Activated CD4-positive, alpha-beta T cell treated with anti-CD3 and anti-CD28 coated beads, Interleukin-2, amount 50 U/mL, for 16 hours (primary cell): ENCODE measurements around the gene PHLDA1.
A peak's percentile ranks its signal among the peaks of the same experiment; 100 is the strongest.

ENCODE experiments used
- DNase-seq: peaks from one replicate; pipeline ENCODE4 v3.0.0-alpha.2; 2020

The PHLDA1 gene

DNA sequence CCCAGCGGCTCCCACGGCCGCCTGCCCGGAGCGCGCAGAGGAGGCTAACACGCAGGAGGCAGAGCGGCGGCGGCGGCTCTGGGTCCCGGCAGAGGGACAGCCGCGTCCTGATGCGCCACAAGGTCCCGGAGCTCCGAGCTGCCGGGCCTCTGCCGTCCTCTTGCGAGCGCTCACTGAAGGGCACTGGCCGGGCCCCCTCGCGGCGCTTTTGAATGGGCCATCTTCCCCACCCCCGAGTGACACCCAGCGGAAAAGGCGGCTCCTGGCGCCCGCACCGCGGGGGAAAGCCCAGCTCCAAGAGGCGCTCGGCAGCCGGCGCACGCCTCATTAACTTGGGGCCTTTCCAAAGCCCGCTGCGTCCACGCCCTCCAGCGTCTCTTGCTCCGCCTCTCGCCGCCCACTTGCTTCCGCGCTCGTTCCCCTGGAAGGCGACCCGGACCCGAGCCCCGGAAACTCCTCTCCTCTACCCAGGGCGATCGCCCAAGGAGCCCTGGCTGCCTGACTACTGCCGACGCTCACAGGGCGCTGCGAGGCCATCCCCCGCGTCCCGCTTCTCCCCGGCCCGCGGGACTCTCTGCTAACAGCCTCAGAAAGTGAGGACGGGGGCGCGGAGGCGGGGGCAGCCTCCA, at the start of gene PHLDA1:
Gene PHLDA1, minus strand, starts transcription at position 363 of the 629 bp plus-strand sequence.
- peak; percentile 96 for DNase-seq

DNA sequence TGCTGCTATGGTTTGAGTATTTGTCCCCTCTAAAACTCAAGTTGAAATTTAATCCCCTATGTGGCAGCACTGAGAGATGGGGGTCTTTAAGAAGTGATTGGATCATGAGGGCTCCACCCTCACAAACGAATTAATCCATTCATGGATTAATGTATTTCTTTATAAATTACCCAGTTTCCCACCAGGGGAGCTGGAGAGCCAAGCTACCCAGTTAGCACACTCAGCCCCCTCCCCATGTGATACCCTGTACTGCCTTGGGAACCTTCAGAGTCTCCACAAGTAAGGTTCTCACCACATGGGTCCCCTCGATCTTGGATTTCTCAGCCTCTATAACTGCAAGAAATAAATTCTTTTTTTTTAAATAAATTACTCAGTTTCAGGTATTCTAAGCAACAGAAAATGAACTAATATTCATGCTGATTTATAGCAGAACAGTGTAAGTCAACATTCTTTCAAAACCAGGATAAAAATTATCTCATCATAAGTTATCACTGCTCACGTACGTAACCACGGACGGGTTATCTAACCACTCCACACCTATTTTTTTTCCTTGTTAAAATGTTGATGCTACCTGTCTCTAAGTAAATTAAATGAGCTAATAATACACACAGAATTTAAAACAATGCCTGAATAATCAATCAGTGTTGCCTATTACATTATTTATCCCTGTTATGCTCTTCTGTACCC, 49.3 kb upstream of the PHLDA1 start:
- DNase-seq, result no peak

DNA sequence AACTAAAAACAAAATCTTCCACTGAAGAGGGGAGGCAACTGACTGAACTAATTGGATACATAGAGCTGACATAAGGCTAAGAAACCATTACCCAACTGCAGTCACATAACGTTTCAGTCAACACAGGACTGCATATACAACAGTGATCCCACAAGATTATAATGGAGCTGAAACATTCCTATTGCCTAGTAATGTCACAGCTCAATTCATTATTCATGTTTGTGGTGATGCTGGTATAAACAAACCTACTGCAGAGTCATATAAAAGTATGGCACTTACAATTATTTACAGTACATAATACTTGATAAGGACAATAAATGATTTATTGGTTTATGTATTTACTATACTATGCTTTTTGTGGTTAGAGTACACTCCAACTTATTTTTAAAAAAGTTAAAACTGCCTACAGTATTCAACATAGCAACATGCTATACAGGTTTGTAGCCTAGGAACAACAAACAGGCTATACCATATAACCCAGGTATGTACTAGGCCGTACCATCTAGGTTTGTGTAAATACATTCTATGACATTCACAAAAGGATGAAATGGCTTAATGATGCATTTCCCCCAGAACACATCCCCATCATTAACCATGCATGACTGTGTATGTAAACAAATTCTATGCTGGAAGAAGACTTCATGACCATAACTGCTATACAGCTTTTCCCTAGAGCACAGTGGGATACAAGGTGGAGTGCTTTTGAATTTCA, 48.6 kb upstream of the PHLDA1 start:
- no peak for DNase-seq

DNA sequence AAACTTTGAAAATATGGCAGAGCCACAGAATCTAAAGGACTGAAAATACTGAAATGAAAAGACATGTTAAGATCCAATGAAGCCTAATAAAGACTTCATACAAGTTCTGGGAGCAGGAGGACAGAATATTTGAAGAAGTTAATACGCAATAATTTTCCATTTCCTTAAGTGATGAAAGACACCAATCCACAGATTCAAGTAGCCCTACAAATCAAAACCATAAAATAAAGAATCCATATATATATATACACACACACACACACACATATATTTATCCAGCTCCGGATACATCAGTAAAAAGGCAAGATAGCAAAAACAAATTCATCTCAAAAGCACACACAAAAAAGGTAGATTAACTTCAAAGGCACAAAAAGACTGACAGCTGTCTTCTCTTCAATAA, 47.2 kb upstream of the PHLDA1 start:
- DNase-seq, result no peak

DNA sequence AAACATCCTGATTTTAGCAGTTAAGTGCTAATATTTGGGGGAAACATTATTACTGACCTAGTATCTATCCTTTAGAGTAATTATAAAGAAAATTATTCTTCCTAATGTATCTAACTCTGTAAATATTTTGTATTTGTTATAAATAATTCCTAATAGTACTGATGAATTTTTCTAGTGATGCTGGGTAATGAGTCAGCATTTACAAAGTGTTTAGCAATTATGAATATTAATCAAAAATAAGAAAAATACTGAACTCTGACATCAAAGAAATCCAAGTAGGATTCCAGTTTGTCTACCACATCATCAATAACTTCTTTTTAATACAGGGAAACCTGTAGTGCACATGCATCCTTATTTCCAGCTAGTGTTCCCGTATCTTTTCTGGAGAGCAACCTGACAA, 43.9 kb upstream of the PHLDA1 start:
- no peak for DNase-seq

DNA sequence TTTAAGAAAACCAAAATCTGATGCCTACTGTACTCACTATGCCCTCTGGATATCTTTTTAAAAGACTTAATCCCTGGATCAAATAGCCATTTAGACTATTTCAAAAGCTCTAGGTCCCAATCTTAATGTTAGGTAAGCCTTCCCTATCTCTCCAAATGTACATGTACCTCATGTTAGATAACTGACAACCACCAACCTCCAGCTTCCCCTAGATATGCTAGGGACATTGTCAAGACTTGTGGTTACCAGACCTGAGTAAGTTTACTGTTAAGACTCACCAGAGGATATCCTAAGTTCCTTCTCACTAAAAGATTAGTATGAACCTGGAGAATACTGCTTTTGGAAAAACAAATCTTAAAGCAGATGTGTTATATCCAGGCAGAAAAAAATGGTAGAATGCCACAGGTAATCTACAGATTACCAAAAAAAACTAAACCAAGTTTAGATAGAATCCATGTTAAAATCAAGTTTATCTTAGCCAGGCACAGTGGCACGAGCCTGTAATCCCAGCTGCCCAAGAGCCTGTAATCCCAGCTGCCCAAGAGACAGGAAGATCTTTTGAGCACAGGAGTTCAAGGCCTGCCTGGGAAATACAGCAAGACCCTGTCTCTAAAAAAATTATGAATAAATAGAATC, 43.2 kb upstream of the PHLDA1 start:
- DNase-seq, result peak; percentile 38

DNA sequence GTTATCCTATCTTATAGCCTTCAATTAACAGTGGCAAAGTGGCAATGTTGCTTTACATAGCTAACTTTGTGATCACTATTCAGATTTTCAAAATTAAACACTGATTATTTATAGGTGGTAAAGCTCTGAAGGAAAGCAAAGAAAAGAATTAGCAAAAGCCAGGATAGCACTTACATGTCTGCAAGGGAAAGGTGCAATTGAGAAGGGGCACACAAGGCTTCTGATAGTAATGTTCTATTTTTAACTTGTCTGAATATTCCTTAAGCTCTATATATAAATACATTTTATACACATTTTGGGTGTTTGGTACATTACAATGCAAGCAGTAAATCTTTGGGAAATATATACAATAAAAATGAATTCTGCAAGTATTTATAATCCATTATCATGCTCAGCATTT, 42.0 kb upstream of the PHLDA1 start:
- DNase-seq, result no peak

DNA sequence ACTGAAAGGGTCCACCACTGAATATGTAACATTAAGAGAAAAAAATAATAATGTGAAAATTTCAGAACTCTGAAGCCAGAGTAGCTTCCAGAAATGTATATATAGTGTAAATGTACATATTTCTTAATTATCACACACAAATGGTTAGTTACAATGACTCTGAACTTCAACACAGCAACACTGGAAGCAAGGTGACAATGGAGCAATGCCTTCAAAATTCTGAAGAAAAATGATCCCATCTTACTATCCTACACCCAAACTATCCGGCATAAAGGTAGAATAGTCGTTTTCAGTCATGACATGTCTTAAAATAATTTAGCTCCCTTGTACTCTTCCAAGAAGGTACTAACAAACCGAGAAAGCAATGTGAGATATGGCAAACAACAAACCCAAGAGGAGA, 41.0 kb upstream of the PHLDA1 start:
- no peak for DNase-seq

DNA sequence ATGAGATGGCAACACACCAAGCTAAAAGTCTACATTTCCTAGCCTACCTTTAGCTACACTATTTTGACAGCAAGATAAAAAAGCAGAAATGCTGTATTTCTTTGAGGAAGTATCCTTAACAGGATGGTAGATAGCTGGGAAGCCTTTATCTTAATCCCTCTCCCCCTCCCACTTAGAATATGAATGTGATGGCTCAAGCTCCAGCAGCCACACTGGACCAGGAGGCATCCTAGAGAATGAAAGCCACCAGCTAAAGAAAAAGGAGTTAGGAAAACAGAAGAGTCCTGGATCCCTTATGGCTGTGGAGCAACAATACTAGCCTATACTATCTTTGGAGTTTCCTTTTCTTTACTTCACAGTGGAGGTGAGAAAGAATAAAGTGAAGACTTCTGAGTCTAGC, 37.8 kb upstream of the PHLDA1 start:
- no peak for DNase-seq

DNA sequence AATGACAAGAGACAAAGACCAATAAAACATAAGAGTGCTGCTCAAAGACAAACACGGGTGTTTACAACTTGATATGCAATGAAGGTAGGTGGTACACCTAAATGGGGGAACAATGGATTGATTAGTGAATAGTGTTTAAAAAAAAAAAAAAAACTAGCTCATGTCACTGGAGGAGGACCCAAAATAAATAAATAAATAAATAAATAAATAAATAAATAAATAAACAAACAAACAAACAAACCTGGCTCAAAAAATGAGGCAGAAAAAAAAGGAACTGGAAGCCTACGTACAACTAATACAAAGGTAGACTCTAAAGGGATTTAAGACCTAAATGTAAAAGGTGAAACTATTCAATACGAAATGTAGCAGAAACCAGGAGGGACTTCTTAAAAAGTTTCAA, 34.3 kb upstream of the PHLDA1 start:
- no peak for DNase-seq

DNA sequence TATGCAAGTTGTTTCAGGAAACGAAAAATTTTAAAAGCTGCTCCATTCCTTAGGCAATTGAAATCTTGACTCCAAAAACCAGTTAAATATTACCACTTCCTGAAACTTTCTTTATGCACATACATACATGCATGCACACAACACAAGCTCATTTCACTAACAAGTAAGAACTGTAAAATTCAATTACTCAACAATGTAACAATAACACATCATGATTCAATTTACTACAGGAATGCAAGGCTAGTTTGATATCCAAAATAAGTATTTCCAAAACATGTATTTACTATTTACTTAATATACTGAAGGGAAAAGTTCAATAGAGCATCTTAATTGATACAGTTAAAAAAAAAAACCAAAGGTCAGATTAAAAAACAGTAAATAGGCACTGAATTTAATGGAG, 33.3 kb upstream of the PHLDA1 start:
- DNase-seq, result no peak

DNA sequence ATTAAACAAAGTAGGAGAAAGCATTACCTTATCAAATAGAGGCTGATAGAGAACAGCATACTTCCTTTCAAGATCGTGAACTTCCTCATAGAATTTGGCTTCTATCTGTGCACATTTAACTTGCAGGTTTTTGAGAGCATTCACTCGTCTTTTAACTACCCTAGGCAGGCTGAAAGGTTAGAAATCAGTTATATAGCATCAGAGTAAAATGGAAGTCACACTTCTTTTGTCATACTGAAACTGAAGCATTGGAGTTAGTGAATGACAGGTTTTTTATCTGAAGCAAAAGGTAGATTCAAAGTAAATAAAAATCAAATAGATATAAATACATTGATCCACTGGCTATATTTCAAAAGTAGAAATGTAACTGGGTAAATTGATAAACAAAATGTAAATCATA, 28.5 kb upstream of the PHLDA1 start:
- peak; percentile 31 for DNase-seq

DNA sequence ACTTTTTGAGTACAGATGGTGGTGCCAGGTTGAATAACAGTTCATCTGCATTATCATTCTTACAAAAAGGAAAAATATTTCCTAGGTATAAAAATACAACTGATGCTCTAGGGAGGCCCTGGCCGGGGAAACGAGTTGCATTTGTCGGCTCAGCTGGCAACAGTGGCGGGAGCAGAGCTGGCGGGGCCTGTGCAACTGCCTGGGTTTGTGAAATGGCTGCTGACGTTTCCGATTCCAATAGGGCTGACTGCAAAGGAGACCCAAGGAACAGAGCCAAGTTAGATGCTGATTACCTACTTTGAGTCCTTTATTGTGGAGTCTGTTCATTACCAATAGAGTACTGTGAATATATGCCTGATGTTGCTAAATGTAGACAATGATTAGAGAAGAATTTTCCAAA, 25.8 kb upstream of the PHLDA1 start:
- DNase-seq, result no peak

DNA sequence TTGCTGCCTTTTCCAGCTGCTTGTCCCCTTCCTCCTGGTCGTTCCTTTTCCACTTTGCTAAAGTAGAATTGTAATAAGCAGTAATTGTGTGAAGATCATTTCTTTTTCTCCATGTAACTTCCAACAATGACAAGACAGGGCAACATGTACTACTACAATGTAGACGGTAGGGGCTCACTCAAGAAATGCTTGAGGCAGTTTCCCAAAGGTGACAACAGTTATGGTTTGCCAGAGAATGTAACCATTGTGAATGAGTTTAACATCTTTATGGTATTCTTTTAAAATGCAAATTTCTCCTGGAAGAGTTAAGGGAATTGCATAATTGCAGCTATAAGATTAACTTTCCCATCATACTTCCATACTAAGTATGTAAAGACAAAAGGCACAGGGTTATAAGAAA, 23.8 kb upstream of the PHLDA1 start:
- DNase-seq, result no peak

DNA sequence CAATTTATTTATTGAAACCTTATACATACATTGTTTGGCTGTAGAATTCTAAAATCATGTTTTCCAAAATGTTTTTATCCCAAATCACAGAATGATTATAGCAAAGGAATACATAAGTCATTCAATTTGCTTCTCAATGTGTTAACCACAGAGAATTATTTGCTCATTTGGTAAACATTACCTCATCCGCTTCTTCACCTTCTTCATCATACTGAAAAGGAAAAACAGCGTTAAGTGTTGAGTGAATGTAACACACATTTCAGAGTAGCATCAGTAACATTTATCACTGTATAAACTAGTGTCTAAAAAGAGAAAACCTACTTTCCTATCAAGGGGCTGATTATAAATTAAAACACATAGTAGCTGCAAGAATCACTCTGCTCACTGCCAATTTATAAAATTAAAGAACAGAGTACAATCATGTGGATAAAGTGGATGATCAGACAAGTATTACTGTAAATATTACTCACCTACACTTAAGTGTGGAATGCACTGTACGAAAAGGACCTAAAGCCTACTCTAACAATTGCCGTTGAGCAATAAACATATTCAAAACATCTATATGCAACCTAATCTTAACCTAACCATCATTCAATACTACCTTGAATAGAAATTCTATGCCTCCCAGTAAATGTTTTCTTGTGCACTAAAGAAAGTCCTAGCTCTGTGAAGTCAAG, 18.1 kb upstream of the PHLDA1 start:
- no peak for DNase-seq

DNA sequence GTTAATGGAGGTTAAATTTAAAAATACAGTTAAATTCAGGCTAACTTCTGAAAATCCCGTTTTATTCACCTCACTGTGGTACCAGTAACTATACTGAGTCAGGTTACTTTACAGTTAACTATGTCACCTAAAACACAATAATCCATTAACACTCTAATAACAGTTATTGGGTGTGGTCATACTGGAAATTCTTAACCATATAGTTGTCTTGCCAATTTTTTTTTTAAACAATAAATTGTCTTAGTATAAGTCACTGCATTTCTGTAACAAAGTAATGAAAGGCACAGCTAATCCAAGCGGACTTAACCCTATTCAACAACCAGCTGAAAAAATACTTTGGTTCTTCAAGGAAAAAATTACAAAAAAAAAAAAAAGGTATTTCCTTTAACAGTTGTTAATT, 16.2 kb upstream of the PHLDA1 start:
- no peak for DNase-seq

DNA sequence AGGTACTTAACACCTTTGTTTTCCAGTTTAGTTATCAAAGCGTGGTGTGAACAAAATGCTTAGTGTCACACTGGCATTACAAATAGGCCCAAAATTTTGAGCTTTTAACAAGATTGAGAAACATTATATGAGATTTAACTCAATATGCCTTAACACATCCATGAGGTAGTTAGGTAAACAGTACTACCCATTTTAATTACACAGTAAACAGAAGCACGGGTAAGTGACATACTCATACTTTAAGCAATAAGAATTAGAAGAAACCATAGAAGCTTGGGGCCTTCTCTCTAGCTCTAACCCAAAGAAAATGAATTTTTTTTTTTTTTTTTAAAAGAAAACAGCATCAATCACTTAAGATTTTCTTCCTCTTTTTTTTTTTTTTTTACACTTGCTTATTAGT, 15.5 kb upstream of the PHLDA1 start:
- no peak for DNase-seq

DNA sequence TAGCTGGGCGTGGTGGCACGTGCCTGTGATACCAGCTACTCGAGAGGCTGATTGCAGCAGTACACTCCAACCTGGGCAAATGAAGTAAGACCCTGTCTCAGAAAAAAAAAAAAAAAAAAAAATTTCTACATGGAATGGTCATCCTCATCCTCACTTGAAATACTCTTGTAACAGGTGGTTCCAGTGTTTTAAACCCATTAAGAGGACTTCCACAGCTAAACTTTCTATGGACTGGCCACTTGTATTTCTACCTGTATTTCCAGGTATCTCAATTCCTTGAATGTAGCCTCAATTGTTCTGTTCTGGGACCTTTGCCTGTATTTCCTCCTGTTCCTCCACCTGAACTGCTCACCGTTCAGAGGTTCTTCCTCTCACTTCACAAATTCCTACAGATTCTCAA, 11.8 kb upstream of the PHLDA1 start:
- no peak for DNase-seq

DNA sequence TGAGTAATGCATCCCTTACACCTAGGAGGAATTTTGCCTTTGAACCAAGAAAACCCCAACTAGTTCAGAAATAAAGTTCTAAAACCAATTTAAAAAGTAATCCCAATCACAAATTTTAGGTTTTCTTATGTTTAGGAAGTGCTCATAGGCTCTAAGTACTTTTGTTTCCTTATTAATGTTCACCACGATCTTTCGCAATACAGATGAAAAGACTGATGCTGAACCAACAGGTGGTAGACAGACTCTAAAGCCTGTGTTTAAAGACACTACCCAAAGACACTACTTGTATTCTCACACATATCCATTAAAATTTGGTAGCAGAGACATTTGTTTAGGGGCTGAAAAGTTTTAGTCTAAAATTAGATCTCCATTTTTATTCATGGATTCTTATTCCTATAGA, 10.6 kb upstream of the PHLDA1 start:
- DNase-seq, result no peak

DNA sequence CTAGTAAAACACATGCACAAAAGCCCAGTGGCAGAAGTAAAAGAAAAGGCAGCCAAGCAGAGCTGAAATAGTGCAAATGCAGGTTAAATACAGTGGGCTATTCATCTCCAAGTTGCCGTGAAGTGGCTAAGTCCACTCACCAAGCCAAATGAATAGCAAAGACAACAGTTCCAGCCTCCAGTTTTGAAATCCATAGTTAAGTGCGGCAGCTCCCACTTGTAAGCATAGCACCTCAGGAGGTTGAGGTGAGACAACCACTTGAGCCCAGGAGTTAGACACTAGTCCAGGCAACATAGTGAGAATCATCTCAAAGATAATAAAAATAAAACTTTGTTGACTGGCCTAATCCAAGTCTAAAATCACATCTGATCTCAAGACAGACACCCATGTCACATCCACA, 9.8 kb upstream of the PHLDA1 start:
- no peak for DNase-seq

DNA sequence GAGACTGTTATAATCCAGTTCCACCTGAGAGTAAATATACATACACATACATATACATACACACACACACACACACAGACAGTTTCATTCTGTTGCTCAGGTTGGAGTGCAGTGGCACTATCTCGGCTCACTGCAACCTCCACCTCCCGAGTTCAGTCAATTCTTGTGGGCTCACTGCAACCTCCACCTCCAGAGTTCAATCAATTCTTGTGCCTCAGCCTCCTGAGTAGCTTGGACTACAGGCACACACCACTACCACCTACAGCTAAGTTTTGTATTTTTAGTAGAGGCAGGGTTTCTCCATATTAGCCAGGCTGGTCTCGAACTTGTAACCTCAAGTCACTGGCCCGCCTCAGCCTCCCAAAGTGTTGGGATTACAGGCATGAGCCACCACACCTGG, 8.9 kb upstream of the PHLDA1 start:
- no peak for DNase-seq

DNA sequence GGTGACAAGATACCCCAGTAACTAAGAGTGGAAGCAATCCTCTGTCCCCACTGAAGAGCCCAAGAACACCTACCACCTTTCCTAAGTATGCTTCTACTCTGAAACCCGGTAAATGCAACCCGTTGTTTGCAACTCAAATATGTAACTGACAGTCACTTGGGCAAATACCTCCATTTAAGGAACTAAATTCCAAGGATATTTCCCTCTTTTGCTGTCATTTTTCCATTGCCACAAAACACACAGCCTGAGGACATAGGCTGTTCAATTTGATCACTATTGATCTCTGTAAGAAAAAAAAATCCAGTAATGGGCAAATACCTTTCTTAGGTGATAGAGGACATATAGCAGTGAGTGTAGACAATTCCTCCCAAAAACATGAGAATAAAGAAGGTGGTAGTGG, 6.6 kb upstream of the PHLDA1 start:
- DNase-seq, result no peak
